ENCODE data around the gene ABCC1.

- TF ChIP-seq CTCF (IDR thresholded peaks at IDR 0.05; ENCODE audit: low read length) (no peak), EZH2 (IDR thresholded peaks at IDR 0.05; ENCODE audit: borderline replicate concordance, low read length) (no peak)
Observed at GRCh38 chr16:16107839-16108238, 158.4 kb downstream of the ABCC1 start.
